Vagina (tissue), 2 donors: ENCODE results near the gene KATNB1.

Experiments used
- CTCF ChIP-seq, 3 experiments: fragments of 450-650 bp in 2 of 3; fragments of 200-600 bp in 1 of 3; sonication (generic) in 1 of 3; IDR thresholded peaks; one replicate each; pipeline ENCODE4 v1.5.1; 2017 to 2019; ENCODE audit warnings: antibody characterized with exemption in 3 of 3, mild to moderate bottlenecking in 2 of 3, moderate library complexity in 2 of 3
- POLR2AphosphoS5 ChIP-seq, 2 donors: sonication (generic); formaldehyde crosslinking; IDR thresholded peaks; one replicate each; pipeline ENCODE4 v1.9.0; 2017; ENCODE audit warnings: antibody characterized with exemption in 2 of 2, mild to moderate bottlenecking in 2 of 2, low read depth in 1 of 2; ENCODE audit not compliant: insufficient read depth in 1 of 2

GRCh38 chr16:57797216-57797525 is 61.6 kb downstream of the KATNB1 start:
- TF ChIP-seq CTCF (IDR thresholded peaks at IDR 0.05): no peak
- no peak for TF ChIP-seq POLR2AphosphoS5 (IDR thresholded peaks at IDR 0.05; ENCODE audit: insufficient read depth in 1 of 2, low read depth in 1 of 2)
